HepG2 (cell line): ENCODE measurements around the gene TIAM2. TPM values are rescaled to one million over a fixed set of nuclear protein-coding genes. Genes with fewer than 3 reads are reported as not detected.
A peak's percentile ranks its signal among the peaks of the same experiment; 100 is the strongest.

Experiments
- ATAC-seq: fragments of 200-7000 bp; cut with Tn5 transposase; 3 replicates; pipeline ENCODE4 v1.9.1; 2020; ENCODE audit warnings: mild to moderate bottlenecking, moderate library complexity
- BruUV-seq: library from RNA; stranded (reverse); fragments of 400-500 nt; replicated peaks from 2 replicates; lab custom pipeline; 2021; lab: Mats Ljungman, UMichigan
- CTCF ChIA-PET: fragments of 300-600 bp; formaldehyde crosslinking; extraction: SDS; loops from one replicate; lab custom pipeline; 2021; ENCODE audit warnings: low total read pairs, inconsistent platforms, low intra/inter-chr PET ratio; lab: Yijun Ruan, JAX
- POLR2A ChIA-PET: fragments of 350-600 bp; sonication (Branson Sonifier 250); formaldehyde crosslinking; loops from one replicate; lab custom pipeline; 2020; ENCODE audit warnings: antibody characterized with exemption, inconsistent platforms; lab: Yijun Ruan, JAX
- DNase-seq: peaks from one replicate; pipeline ENCODE4 v3.0.0-alpha.2; 2015; ENCODE audit warnings: low spot score
- FAIRE-seq: peaks from 3 replicates; lab custom pipeline; 2011; peaks lifted over from hg19 to GRCh38; lab: Jason Lieb, UNC
- H2AFZ ChIP-seq: one replicate; pipeline ENCODE4 v1.6.1; 2011; ENCODE audit warnings: low read length, inconsistent platforms
- H3K27ac ChIP-seq: fragments of 300-600 bp; 3 replicates; pipeline ENCODE4 v1.8.0; 2011; ENCODE audit warnings: mixed run types, mild to moderate bottlenecking, mixed read lengths, low read length, inconsistent platforms; ENCODE audit not compliant: insufficient read depth; ENCODE audit errors: extremely low read length
- H3K27me3 ChIP-seq, 2 experiments: fragments of 200-600 bp in 1 of 2; 2 replicates in 1 of 2; 3 replicates in 1 of 2; pipeline versions ENCODE4 v1.6.0 to v1.8.0; 2011; ENCODE audit warnings: low read length in 2 of 2, mild to moderate bottlenecking in 2 of 2, moderate library complexity in 2 of 2, inconsistent platforms in 1 of 2; ENCODE audit not compliant: insufficient read depth in 2 of 2, control insufficient read depth in 1 of 2
- H3K36me3 ChIP-seq, 2 experiments: fragments of 200-600 bp in 1 of 2; replicated peaks in 1 of 2; 2 replicates in 1 of 2; 3 replicates in 1 of 2; pipeline versions ENCODE4 v1.5.1 to v1.8.0; 2011; ENCODE audit warnings: low read length in 2 of 2, inconsistent platforms in 1 of 2; ENCODE audit not compliant: insufficient read depth in 2 of 2, control insufficient read depth in 1 of 2
- H3K4me1 ChIP-seq: 2 replicates; pipeline ENCODE4 v1.5.1; 2012; ENCODE audit warnings: low read length, inconsistent platforms; ENCODE audit not compliant: insufficient read depth
- H3K4me2 ChIP-seq: 2 replicates; pipeline ENCODE4 v1.6.0; 2011; ENCODE audit warnings: low read depth, low read length, inconsistent platforms
- H3K4me3 ChIP-seq, 3 experiments: fragments of 200-600 bp in 1 of 3; sonication (generic), shearing (Covaris generic) in 1 of 3; replicated peaks in 1 of 3; 2 replicates each; pipeline ENCODE4 v1.5.1; 2011 to 2016; ENCODE audit warnings: low read length in 3 of 3, inconsistent platforms in 2 of 3, low read depth in 2 of 3, mild to moderate bottlenecking in 2 of 3, control low read depth in 1 of 3, mixed read lengths in 1 of 3; ENCODE audit not compliant: insufficient read depth in 1 of 3
- H3K79me2 ChIP-seq: one replicate; pipeline ENCODE4 v1.6.1; 2011; ENCODE audit warnings: low read length, inconsistent platforms; ENCODE audit not compliant: insufficient read depth
- H3K9ac ChIP-seq: 2 replicates; pipeline ENCODE4 v1.6.0; 2011; ENCODE audit warnings: mild to moderate bottlenecking, low read depth, low read length, inconsistent platforms; ENCODE audit not compliant: insufficient read depth
- H3K9me3 ChIP-seq: 2 replicates; pipeline ENCODE4 v1.5.1; 2012; ENCODE audit warnings: mild to moderate bottlenecking, low read length
- H4K20me1 ChIP-seq: 2 replicates; pipeline ENCODE4 v1.6.0; 2011; ENCODE audit warnings: inconsistent platforms, mild to moderate bottlenecking, low read length, moderate library complexity; ENCODE audit not compliant: insufficient read depth
- FIP1L1 ChIP-seq: fragments of 200-400 bp; formaldehyde crosslinking; IDR thresholded peaks from 2 replicates; pipeline ENCODE4 v1.6.1; 2018; ENCODE audit warnings: low read depth, mild to moderate bottlenecking, low read length, moderate library complexity, borderline replicate concordance; ENCODE audit not compliant: insufficient read depth
- ZNF234 ChIP-seq: sonication (generic); formaldehyde crosslinking; conservative IDR thresholded peaks from 2 replicates; pipeline ENCODE4 v1.5.1; 2020; ENCODE audit warnings: mild to moderate bottlenecking, missing genetic modification reagents
- ZNF33B ChIP-seq: sonication (generic); formaldehyde crosslinking; IDR thresholded peaks from 2 replicates; pipeline ENCODE4 v1.5.1; 2020; ENCODE audit warnings: mild to moderate bottlenecking, missing genetic modification reagents
- ZZZ3 ChIP-seq: sonication (generic); formaldehyde crosslinking; IDR thresholded peaks from 2 replicates; pipeline ENCODE4 v1.4.0; 2020; ENCODE audit warnings: missing genetic modification reagents, mild to moderate bottlenecking, borderline replicate concordance
- WGBS: methylation state at CpG from one replicate; pipeline ENCODE4 v1.1.6; 2017; ENCODE audit warnings: low lambda C conversion rate; 5-methylcytosine and 5-hydroxymethylcytosine counted together
- in situ Hi-C: cut with HindIII; loops from 2 replicates; pipeline ENCODE4 v1.10.0; 2017; ENCODE audit warnings: low pct_unique_long_range_greater_than_20kb; ENCODE audit not compliant: extremely low pct_ligation_motif_present
- intact Hi-C: fragments of 100-400 bp; cut with micrococcal nuclease; formaldehyde crosslinking; loops from one replicate; pipeline ENCODE4 v1.10.0; 2022; ENCODE audit not compliant: unreplicated experiment
- polyA plus RNA-seq, 8 experiments: library from polyadenylated mRNA; depleted of rRNA in 3 of 8; stranded (reverse) in 7 of 8; unstranded in 1 of 8; fragments of >200 nt; fragmentation: Illumina TruSeq in 4 of 8; extraction: Trizol in 4 of 8; gene quantifications; 2 replicates each; pipeline versions ENCODE4 v1.2.1 to v1.2.3, GENCODE V29; 2011 to 2016; ENCODE audit warnings: low read depth in 4 of 8, missing spikeins in 1 of 8, mixed read lengths in 1 of 8; ENCODE audit not compliant: insufficient read depth in 1 of 8
- total RNA-seq, 5 experiments: library from RNA; depleted of rRNA; stranded (reverse); fragments of >200 nt; fragmentation: Illumina TruSeq; extraction: Trizol; gene quantifications; 2 replicates each; pipeline ENCODE4 v1.2.3, GENCODE V29; 2016; ENCODE audit warnings: low read depth in 1 of 5
- TF ChIP-seq, protein P1 (sequence below): IDR thresholded peaks from 2 replicates; pipeline ENCODE4 v1.6.1; 2016; ENCODE audit warnings: low read depth, control low read depth
- TF ChIP-seq, protein P2 (sequence below): sonication (generic); formaldehyde crosslinking; IDR thresholded peaks from 2 replicates; pipeline ENCODE4 v1.4.0; 2020; ENCODE audit warnings: missing genetic modification reagents
- TF ChIP-seq, protein P3 (sequence below): sonication (generic); formaldehyde crosslinking; IDR thresholded peaks from 2 replicates; pipeline ENCODE4 v1.5.0; 2020; ENCODE audit warnings: mild to moderate bottlenecking, missing genetic modification reagents
- TF ChIP-seq, protein P4 (sequence below): IDR thresholded peaks from 2 replicates; pipeline ENCODE4 v1.6.1; 2016; ENCODE audit warnings: low read depth, borderline replicate concordance

The TIAM2 gene
- total and polyA plus RNA-seq, 2 of the 13 experiments (the other 11 are each of a cell fraction or from before 2014, with no cell fraction given): 4.1 to 4.5 TPM

DNA sequence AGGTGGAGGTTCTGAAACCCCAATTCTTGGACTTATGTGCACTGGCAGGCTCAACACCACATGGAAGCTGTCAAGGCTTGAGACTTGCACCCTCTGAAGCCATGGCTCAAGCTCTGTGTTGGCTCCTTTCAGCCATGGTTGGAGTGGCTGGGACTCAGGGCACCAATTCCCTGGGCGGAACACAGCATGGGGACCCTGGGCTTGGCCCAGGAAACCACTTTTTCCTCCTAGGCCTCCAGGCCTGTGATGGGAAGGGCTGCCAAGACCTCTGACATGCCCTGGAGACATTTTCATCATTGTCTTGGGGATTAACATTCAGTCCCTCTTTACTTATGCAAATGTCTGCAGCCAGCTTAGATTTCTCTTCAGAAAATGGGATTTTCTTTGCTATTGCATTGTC is 242.5 kb downstream of the TIAM2 start:
- FAIRE-seq (no peak), ATAC-seq (no peak)
- in situ Hi-C loops: no loop called here
- no peak for TF ChIP-seq ZNF33B
- no peak for TF ChIP-seq ZZZ3 (CRISPR knock-in tag)
- no peak for TF ChIP-seq ZNF234 (CRISPR knock-in tag)
- TF ChIP-seq, protein P1, sequence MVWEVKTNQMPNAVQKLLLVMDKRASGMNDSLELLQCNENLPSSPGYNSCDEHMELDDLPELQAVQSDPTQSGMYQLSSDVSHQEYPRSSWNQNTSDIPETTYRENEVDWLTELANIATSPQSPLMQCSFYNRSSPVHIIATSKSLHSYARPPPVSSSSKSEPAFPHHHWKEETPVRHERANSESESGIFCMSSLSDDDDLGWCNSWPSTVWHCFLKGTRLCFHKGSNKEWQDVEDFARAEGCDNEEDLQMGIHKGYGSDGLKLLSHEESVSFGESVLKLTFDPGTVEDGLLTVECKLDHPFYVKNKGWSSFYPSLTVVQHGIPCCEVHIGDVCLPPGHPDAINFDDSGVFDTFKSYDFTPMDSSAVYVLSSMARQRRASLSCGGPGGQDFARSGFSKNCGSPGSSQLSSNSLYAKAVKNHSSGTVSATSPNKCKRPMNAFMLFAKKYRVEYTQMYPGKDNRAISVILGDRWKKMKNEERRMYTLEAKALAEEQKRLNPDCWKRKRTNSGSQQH: no peak
- TF ChIP-seq, all 625 proteins: peak for 0
- ChIA-PET CTCF (no interaction called here), POLR2A (interaction anchor here (0.6 kb wide), 1 partner anchor 84 kb away, joined by 3 read pairs; no protein-coding TSS in a partner anchor)
- peaks cover 7% of the 10 kb centered on the region; the same call in 1 of the 2 replicates for H3K9me3 ChIP-seq
- no peaks in the 10 kb centered on the region for H3K27me3 ChIP-seq
- H3K36me3 ChIP-seq: no peaks in the 10 kb centered on the region
- DNase-seq: no peak
- intact Hi-C loops: no loop called here
- WGBS: no CpG with 5 or more reads among the region's 1 CpG
- no peak overlapping the region for H3K4me3 ChIP-seq
- no peaks in the 10 kb centered on the region for H4K20me1 ChIP-seq
- 0 out of 2 replicates have a peak, but pooled peaks cover 5% of the 10 kb centered on the region for H3K4me1 ChIP-seq
- BruUV-seq: no TSS peak
- no peak overlapping the region for H3K4me2 ChIP-seq
- no peaks in the 10 kb centered on the region for H3K79me2 ChIP-seq
- H3K27ac ChIP-seq: no peak overlapping the region
- H3K9ac ChIP-seq: no peak overlapping the region
- H2AFZ ChIP-seq: no peak overlapping the region

DNA sequence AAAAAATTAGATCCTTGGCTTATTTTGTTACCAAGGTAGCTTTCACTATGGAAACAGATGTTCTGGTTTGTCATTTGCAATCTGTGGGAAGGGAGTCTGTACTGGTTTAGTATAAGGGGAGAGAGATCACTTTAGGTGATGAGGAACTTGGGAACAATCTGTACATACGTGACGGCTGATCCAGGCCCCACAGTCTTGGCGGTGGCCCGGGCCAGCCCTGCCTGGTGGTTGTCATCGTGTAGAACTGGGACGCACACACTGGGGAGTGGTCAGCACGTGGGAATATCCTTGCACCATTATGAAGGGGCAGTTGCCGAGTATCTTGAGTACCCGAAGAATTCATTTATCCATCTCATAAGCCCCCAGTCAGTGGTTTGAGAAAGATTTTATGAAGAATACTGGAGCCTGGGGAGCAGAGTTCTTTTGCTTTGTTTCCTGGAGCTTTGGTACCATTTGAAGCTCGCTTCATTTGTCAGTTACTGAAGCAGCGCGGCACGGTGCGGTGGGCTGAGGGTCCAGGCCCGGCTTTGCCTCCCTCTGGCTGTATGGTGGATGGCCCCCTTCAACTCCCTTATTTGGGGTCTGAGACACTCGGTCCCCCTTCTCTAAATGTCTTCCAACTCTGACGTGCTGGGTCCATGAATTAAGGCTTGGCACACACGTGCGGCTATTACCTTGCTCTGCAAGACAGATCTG is 245.9 kb downstream of the TIAM2 start:
- in situ Hi-C loops (no loop called here), intact Hi-C loops (loop anchor here (10.0 kb wide), 1 partner anchor 316 kb away; no protein-coding TSS in a partner anchor)
- Histone ChIP-seq H3K4me1 (no peaks in the 10 kb centered on the region), H3K27ac (no peak overlapping the region), H3K4me2 (no peak overlapping the region), H3K36me3 (no peaks in the 10 kb centered on the region), H3K9me3 (peaks cover 7% of the 10 kb centered on the region; the same call in 1 of the 2 replicates), H3K79me2 (no peaks in the 10 kb centered on the region), H4K20me1 (no peaks in the 10 kb centered on the region), H3K9ac (no peak overlapping the region), H3K4me3 (no peak overlapping the region), H3K27me3 (no peaks in the 10 kb centered on the region), H2AFZ (no peak overlapping the region)
- no peak for FAIRE-seq
- no TSS peak for BruUV-seq
- 0 out of 2 replicates have a peak, but pooled peaks have one; percentile 40 for TF ChIP-seq FIP1L1
- TF ChIP-seq, protein P2, sequence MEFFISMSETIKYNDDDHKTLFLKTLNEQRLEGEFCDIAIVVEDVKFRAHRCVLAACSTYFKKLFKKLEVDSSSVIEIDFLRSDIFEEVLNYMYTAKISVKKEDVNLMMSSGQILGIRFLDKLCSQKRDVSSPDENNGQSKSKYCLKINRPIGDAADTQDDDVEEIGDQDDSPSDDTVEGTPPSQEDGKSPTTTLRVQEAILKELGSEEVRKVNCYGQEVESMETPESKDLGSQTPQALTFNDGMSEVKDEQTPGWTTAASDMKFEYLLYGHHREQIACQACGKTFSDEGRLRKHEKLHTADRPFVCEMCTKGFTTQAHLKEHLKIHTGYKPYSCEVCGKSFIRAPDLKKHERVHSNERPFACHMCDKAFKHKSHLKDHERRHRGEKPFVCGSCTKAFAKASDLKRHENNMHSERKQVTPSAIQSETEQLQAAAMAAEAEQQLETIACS: 0 out of 2 replicates have a peak, but pooled peaks have one; percentile 27
- TF ChIP-seq, protein P3, sequence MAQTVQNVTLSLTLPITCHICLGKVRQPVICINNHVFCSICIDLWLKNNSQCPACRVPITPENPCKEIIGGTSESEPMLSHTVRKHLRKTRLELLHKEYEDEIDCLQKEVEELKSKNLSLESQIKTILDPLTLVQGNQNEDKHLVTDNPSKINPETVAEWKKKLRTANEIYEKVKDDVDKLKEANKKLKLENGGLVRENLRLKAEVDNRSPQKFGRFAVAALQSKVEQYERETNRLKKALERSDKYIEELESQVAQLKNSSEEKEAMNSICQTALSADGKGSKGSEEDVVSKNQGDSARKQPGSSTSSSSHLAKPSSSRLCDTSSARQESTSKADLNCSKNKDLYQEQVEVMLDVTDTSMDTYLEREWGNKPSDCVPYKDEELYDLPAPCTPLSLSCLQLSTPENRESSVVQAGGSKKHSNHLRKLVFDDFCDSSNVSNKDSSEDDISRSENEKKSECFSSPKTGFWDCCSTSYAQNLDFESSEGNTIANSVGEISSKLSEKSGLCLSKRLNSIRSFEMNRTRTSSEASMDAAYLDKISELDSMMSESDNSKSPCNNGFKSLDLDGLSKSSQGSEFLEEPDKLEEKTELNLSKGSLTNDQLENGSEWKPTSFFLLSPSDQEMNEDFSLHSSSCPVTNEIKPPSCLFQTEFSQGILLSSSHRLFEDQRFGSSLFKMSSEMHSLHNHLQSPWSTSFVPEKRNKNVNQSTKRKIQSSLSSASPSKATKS (CRISPR knock-in tag): no peak
- TF ChIP-seq, protein P4, sequence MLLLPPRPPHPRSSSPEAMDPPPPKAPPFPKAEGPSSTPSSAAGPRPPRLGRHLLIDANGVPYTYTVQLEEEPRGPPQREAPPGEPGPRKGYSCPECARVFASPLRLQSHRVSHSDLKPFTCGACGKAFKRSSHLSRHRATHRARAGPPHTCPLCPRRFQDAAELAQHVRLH: no peak
- peak; percentile 21 for ATAC-seq
- no peak for DNase-seq
- 85% methylated on average over 19 of the region's 19 CpGs for WGBS
- CTCF ChIA-PET: no interaction called here
- POLR2A ChIA-PET: no interaction called here
